Chondrocyte (in vitro differentiated cells): ENCODE data around the gene CD300LG. TPM values are rescaled to one million over a fixed set of nuclear protein-coding genes. Genes with fewer than 3 reads are reported as not detected.

Source experiments
- DNase-seq: peaks from one replicate; pipeline ENCODE4 v3.0.0; 2021; ENCODE audit warnings: mixed read lengths, low spot score
- H3K27ac Mint-ChIP-seq: one replicate; pipeline ENCODE4 v1.8.0; 2021; ENCODE audit warnings: mild to moderate bottlenecking, moderate library complexity, mixed read lengths; ENCODE audit not compliant: unreplicated experiment
- H3K27me3 Mint-ChIP-seq: 2 replicates; pipeline ENCODE4 v1.8.0; 2021; ENCODE audit warnings: low read depth, mixed read lengths
- H3K36me3 Mint-ChIP-seq: 2 replicates; pipeline ENCODE4 v1.8.0; 2021; ENCODE audit warnings: low read depth, mixed read lengths
- H3K4me1 Mint-ChIP-seq: 2 replicates; pipeline ENCODE4 v1.8.0; 2021; ENCODE audit warnings: low read depth, mild to moderate bottlenecking, mixed read lengths
- H3K4me3 Mint-ChIP-seq: one replicate; pipeline ENCODE4 v1.8.0; 2021; ENCODE audit warnings: mild to moderate bottlenecking, moderate library complexity, mixed read lengths; ENCODE audit not compliant: unreplicated experiment
- H3K9me3 Mint-ChIP-seq: 2 replicates; pipeline ENCODE4 v1.8.0; 2021; ENCODE audit warnings: low read depth, mixed read lengths
- CTCF ChIP-seq: fragments of 200-600 bp; sonication (generic); IDR thresholded peaks from 2 replicates; pipeline ENCODE4 v1.5.0; 2021; ENCODE audit warnings: antibody characterized with exemption, mild to moderate bottlenecking, moderate library complexity
- total RNA-seq: library from RNA; stranded (reverse); gene quantifications from 3 replicates; pipeline ENCODE4 v1.2.1, GENCODE V29; 2021

The CD300LG gene
- total RNA-seq, 1 donor from 2014 or later = not detected

GRCh38 chr17:43898446-43898845, 51.5 kb downstream of the CD300LG start:
- DNase-seq = no peak
- Mint-ChIP-seq H3K27me3 (no peaks in the 10 kb centered on the region), H3K4me1 (peaks cover 15% of the 10 kb centered on the region), H3K36me3 (peaks cover 12% of the 10 kb centered on the region), H3K4me3 (no peak overlapping the region), H3K27ac (no peak overlapping the region), H3K9me3 (no peaks in the 10 kb centered on the region)
- TF ChIP-seq CTCF = no peak

GRCh38 chr17:43900183-43900857, 53.3 kb downstream of the CD300LG start:
- DNase-seq = no peak
- Mint-ChIP-seq H3K9me3 (no peaks in the 10 kb centered on the region), H3K36me3 (peaks cover 12% of the 10 kb centered on the region), H3K27me3 (no peaks in the 10 kb centered on the region), H3K4me1 (peaks cover 15% of the 10 kb centered on the region), H3K27ac (no peak overlapping the region), H3K4me3 (peak overlapping the region; percentile 81)
- no peak for TF ChIP-seq CTCF

- peaks cover 11% of the 10 kb centered on the region for H3K36me3 Mint-ChIP-seq
- no peak for TF ChIP-seq CTCF
- no peaks in the 10 kb centered on the region for H3K27me3 Mint-ChIP-seq
- no peak for DNase-seq
- H3K4me3 Mint-ChIP-seq = peak overlapping the region; percentile 81
- H3K9me3 Mint-ChIP-seq = no peaks in the 10 kb centered on the region
- no peak overlapping the region for H3K27ac Mint-ChIP-seq
- H3K4me1 Mint-ChIP-seq = peaks cover 20% of the 10 kb centered on the region
These were observed 54.1 kb downstream of the CD300LG start for GRCh38 chr17:43900858-43901754.

GRCh38 chr17:43901861-43902589, 55.0 kb downstream of the CD300LG start:
- no peak for DNase-seq
- Mint-ChIP-seq H3K4me3 (no peak overlapping the region), H3K27me3 (no peaks in the 10 kb centered on the region), H3K27ac (no peak overlapping the region), H3K4me1 (peaks cover 25% of the 10 kb centered on the region), H3K36me3 (peaks cover 5% of the 10 kb centered on the region), H3K9me3 (no peaks in the 10 kb centered on the region)
- TF ChIP-seq CTCF = no peak

GRCh38 chr17:43905400-43905984, 58.5 kb downstream of the CD300LG start:
- H3K4me3 Mint-ChIP-seq = no peak overlapping the region
- no peaks in the 10 kb centered on the region for H3K27me3 Mint-ChIP-seq
- no peaks in the 10 kb centered on the region for H3K36me3 Mint-ChIP-seq

More at GRCh38 chr17:43905400-43905984, 58.5 kb downstream of the CD300LG start:
- H3K9me3 Mint-ChIP-seq = no peaks in the 10 kb centered on the region
- no peak overlapping the region for H3K27ac Mint-ChIP-seq
- no peak for DNase-seq
- no peak for TF ChIP-seq CTCF
- H3K4me1 Mint-ChIP-seq = peaks cover 28% of the 10 kb centered on the region
